Retinal pigment epithelial cell (primary cell): ENCODE measurements around the gene NUP93.
"Not testable (repeated sequence)": the region's sequence is repeated elsewhere in the genome, so short reads cannot be mapped to it uniquely, and the experiment has no call there.

Source experiments
- DNase-seq: peaks from one replicate; pipeline ENCODE4 v3.0.0-alpha.2; 2010; ENCODE audit warnings: low read depth
- H3K4me3 ChIP-seq: 2 replicates; pipeline ENCODE4 v1.5.1; 2011; ENCODE audit warnings: mild to moderate bottlenecking, low read length, control low read depth, moderate library complexity
- CTCF ChIP-seq: conservative IDR thresholded peaks from 2 replicates; pipeline ENCODE4 v1.5.1; 2011; ENCODE audit warnings: low read depth, low read length, control low read depth, inconsistent platforms

The NUP93 gene

GRCh38 chr16:56709443-56710040 is 20.4 kb upstream of the NUP93 start:
- no peak for TF ChIP-seq CTCF
- DNase-seq: no peak
- H3K4me3 ChIP-seq: no peak overlapping the region

GRCh38 chr16:56710181-56710737 is 19.7 kb upstream of the NUP93 start:
- no peak for DNase-seq
- no peak for TF ChIP-seq CTCF
- no peak overlapping the region for H3K4me3 ChIP-seq

GRCh38 chr16:56711862-56712261 is 18.1 kb upstream of the NUP93 start:
- no peak for DNase-seq

GRCh38 chr16:56713794-56714193 is 16.1 kb upstream of the NUP93 start:
- H3K4me3 ChIP-seq: no peak overlapping the region
- no peak for DNase-seq
- no peak for TF ChIP-seq CTCF

More at GRCh38 chr16:56711862-56712261, 18.1 kb upstream of the NUP93 start:
- no peak overlapping the region for H3K4me3 ChIP-seq
- TF ChIP-seq CTCF: no peak

- H3K4me3 ChIP-seq: no peak overlapping the region
- TF ChIP-seq CTCF: no peak
- DNase-seq: no peak
These were observed 14.8 kb upstream of the NUP93 start for GRCh38 chr16:56715126-56715525.

GRCh38 chr16:56716761-56717160 is 13.2 kb upstream of the NUP93 start:
- no peak for TF ChIP-seq CTCF
- no peak for DNase-seq

GRCh38 chr16:56717532-56717931 is 12.4 kb upstream of the NUP93 start:
- not testable (repeated sequence) for DNase-seq, H3K4me3 ChIP-seq

More at GRCh38 chr16:56716761-56717160, 13.2 kb upstream of the NUP93 start:
- H3K4me3 ChIP-seq: no peak overlapping the region
